Liver (tissue), 9 donors: ENCODE results near the gene MTF1. TPM values are rescaled to one million over a fixed set of nuclear protein-coding genes. Genes with fewer than 3 reads are reported as not detected.

Experiments used
- DNase-seq: peaks from one replicate; pipeline ENCODE4 v3.0.0-alpha.2; 2017; ENCODE audit warnings: low spot score
- H3K27ac ChIP-seq, 2 donors: one replicate each; pipeline ENCODE4 v1.7.0; 2013; ENCODE audit warnings: inconsistent platforms in 2 of 2, low read length in 2 of 2, control low read depth in 1 of 2, low read depth in 1 of 2, mild to moderate bottlenecking in 1 of 2
- H3K27me3 ChIP-seq, 4 donors: one replicate each; pipeline versions ENCODE4 v1.6.1 to v1.7.0; 2013; ENCODE audit warnings: low read length in 3 of 4, inconsistent platforms in 1 of 4, mild to moderate bottlenecking in 1 of 4, moderate library complexity in 1 of 4; ENCODE audit not compliant: control insufficient read depth in 4 of 4, insufficient read depth in 4 of 4
- H3K36me3 ChIP-seq, 4 donors: one replicate each; pipeline versions ENCODE4 v1.6.1 to v1.7.0; 2013; ENCODE audit warnings: low read length in 3 of 4, mild to moderate bottlenecking in 3 of 4, low read depth in 1 of 4, moderate library complexity in 1 of 4; ENCODE audit not compliant: control insufficient read depth in 4 of 4, insufficient read depth in 3 of 4
- H3K4me1 ChIP-seq, 4 donors: one replicate each; pipeline versions ENCODE4 v1.6.1 to v1.7.0; 2013; ENCODE audit warnings: low read length in 3 of 4, mild to moderate bottlenecking in 3 of 4, moderate library complexity in 1 of 4; ENCODE audit not compliant: control insufficient read depth in 4 of 4, insufficient read depth in 4 of 4
- H3K4me3 ChIP-seq, 3 donors: one replicate each; pipeline versions ENCODE4 v1.6.1 to v1.7.0; 2013; ENCODE audit warnings: low read length in 3 of 3, control low read depth in 1 of 3, low read depth in 1 of 3, mild to moderate bottlenecking in 1 of 3
- H3K9ac ChIP-seq, 2 donors: one replicate each; pipeline ENCODE4 v1.7.0; 2013; ENCODE audit warnings: low read length in 2 of 2, mild to moderate bottlenecking in 2 of 2, moderate library complexity in 2 of 2, control low read depth in 1 of 2, low read depth in 1 of 2
- H3K9me3 ChIP-seq, 4 donors: one replicate each; pipeline versions ENCODE4 v1.6.1 to v1.7.0; 2013; ENCODE audit warnings: low read length in 3 of 4; ENCODE audit not compliant: control insufficient read depth in 4 of 4
- ATF3 ChIP-seq: IDR thresholded peaks from 2 replicates; pipeline ENCODE4 v1.6.1; 2016; ENCODE audit warnings: antibody characterized with exemption
- FOXA1 ChIP-seq: IDR thresholded peaks from 2 replicates; pipeline ENCODE4 v1.6.1; 2016; ENCODE audit warnings: antibody characterized with exemption
- FOXA2 ChIP-seq: IDR thresholded peaks from 2 replicates; pipeline ENCODE4 v1.6.1; 2016; ENCODE audit warnings: antibody characterized with exemption
- GABPA ChIP-seq, 2 donors: IDR thresholded peaks in 1 of 2; conservative IDR thresholded peaks in 1 of 2; 2 replicates each; pipeline ENCODE4 v1.6.1; 2016; ENCODE audit warnings: antibody characterized with exemption in 2 of 2, mild to moderate bottlenecking in 1 of 2, moderate library complexity in 1 of 2
- HNF4A ChIP-seq, 2 donors: conservative IDR thresholded peaks; 2 replicates each; pipeline ENCODE4 v1.6.1; 2016; ENCODE audit warnings: antibody characterized with exemption in 2 of 2, mild to moderate bottlenecking in 2 of 2
- HNF4G ChIP-seq: IDR thresholded peaks from 2 replicates; pipeline ENCODE4 v1.6.1; 2016; ENCODE audit warnings: antibody characterized with exemption
- JUND ChIP-seq, 2 donors: IDR thresholded peaks; 2 replicates each; pipeline ENCODE4 v1.6.1; 2016; ENCODE audit warnings: antibody characterized with exemption in 2 of 2
- MAX ChIP-seq: IDR thresholded peaks from 2 replicates; pipeline ENCODE4 v1.6.1; 2016; ENCODE audit warnings: antibody characterized with exemption
- NR2F2 ChIP-seq: IDR thresholded peaks from 2 replicates; pipeline ENCODE4 v1.6.1; 2016; ENCODE audit warnings: antibody characterized with exemption
- RAD21 ChIP-seq, 2 donors: IDR thresholded peaks; 2 replicates each; pipeline ENCODE4 v1.6.1; 2016; ENCODE audit warnings: antibody characterized with exemption in 2 of 2, mild to moderate bottlenecking in 2 of 2
- REST ChIP-seq: IDR thresholded peaks from 2 replicates; pipeline ENCODE4 v1.6.1; 2016; ENCODE audit warnings: antibody characterized with exemption, mild to moderate bottlenecking
- RXRA ChIP-seq, 2 donors: IDR thresholded peaks; 2 replicates each; pipeline ENCODE4 v1.6.1; 2017 to 2018; ENCODE audit warnings: antibody characterized with exemption in 2 of 2, mild to moderate bottlenecking in 1 of 2
- SP1 ChIP-seq: IDR thresholded peaks from 2 replicates; pipeline ENCODE4 v1.6.1; 2018; ENCODE audit warnings: antibody characterized with exemption, mild to moderate bottlenecking
- TAF1 ChIP-seq: conservative IDR thresholded peaks from 2 replicates; pipeline ENCODE4 v1.6.1; 2016; ENCODE audit warnings: antibody characterized with exemption, mild to moderate bottlenecking
- YY1 ChIP-seq: IDR thresholded peaks from 2 replicates; pipeline ENCODE4 v1.6.1; 2016; ENCODE audit warnings: antibody characterized with exemption, mild to moderate bottlenecking
- ZBTB33 ChIP-seq: IDR thresholded peaks from 2 replicates; pipeline ENCODE4 v1.6.1; 2016; ENCODE audit warnings: antibody characterized with exemption
- WGBS: extraction: QIAGEN DNeasy Blood & Tissue Kit; methylation state at CpG from one replicate; pipeline ENCODE4 v1.1.7; 2013; 5-methylcytosine and 5-hydroxymethylcytosine counted together
- polyA plus RNA-seq, 2 donors: library from polyadenylated mRNA; stranded (reverse) in 1 of 2; unstranded in 1 of 2; fragments of 200-250 nt in 1 of 2; fragments of >200 nt in 1 of 2; fragmentation: Nextera tagmentation in 1 of 2; extraction: Ambion mirVana in 1 of 2; gene quantifications; one replicate each; pipeline versions ENCODE4 v1.2.1 to v1.2.3, GENCODE V29; 2013 to 2015
- total RNA-seq, 2 donors: library from RNA; depleted of rRNA; stranded (reverse); fragments of >200 nt; gene quantifications; one replicate each; pipeline ENCODE4 v1.2.3, GENCODE V29; 2014
- donor health status: healthy.
- donor health status: healthy.
- donor health status: healthy.
- donor health status: healthy.
- donor health status: healthy.

Gene MTF1
- total and polyA plus RNA-seq, 4 donors = 2.3 to 3.3 (median 3.0) TPM

GRCh38 chr1:37845786-37846185 is 13.6 kb downstream of the MTF1 start:
- Histone ChIP-seq H3K27me3 (no peaks in the 10 kb centered on the region), H3K9me3 (no peaks in the 10 kb centered on the region), H3K4me1 (peaks cover 0 to 21% (median 7%) of the 10 kb centered on the region in 4 donors), H3K27ac (no peak overlapping the region), H3K36me3 (peaks cover 0 to 4% (median under 1%) of the 10 kb centered on the region in 4 donors), H3K9ac (no peak overlapping the region), H3K4me3 (no peak overlapping the region)
- WGBS = 75% methylated on average over 3 of the region's 3 CpGs
- TF ChIP-seq ZBTB33 (no peak), HNF4G (no peak), NR2F2 (no peak), MAX (no peak), FOXA2 (no peak), FOXA1 (no peak), JUND (IDR thresholded peaks at IDR 0.05) (no peak), RXRA (IDR thresholded peaks at IDR 0.05) (no peak), HNF4A (conservative IDR thresholded peaks at IDR 0.05) (no peak), TAF1 (no peak)
- DNase-seq = no peak

GRCh38 chr1:37845049-37845646 is 14.2 kb downstream of the MTF1 start:
- no peak overlapping the region for H3K27ac ChIP-seq
- no peaks in the 10 kb centered on the region for H3K9me3 ChIP-seq
- no peak overlapping the region for H3K9ac ChIP-seq
- H3K27me3 ChIP-seq = no peaks in the 10 kb centered on the region
- peaks cover 0 to 17% (median 4%) of the 10 kb centered on the region in 4 donors for H3K4me1 ChIP-seq
- no peak overlapping the region for H3K4me3 ChIP-seq
- TF ChIP-seq HNF4G = no peak
- TF ChIP-seq FOXA2 = no peak
- TF ChIP-seq YY1 = no peak
- TF ChIP-seq SP1 = no peak
- no peak for TF ChIP-seq JUND (IDR thresholded peaks at IDR 0.05)
- no peak for TF ChIP-seq HNF4A (conservative IDR thresholded peaks at IDR 0.05)
- no peak for TF ChIP-seq ATF3
- TF ChIP-seq RAD21 (IDR thresholded peaks at IDR 0.05) = no peak
- TF ChIP-seq GABPA (IDR thresholded peaks at IDR 0.05 in 1 of 2, conservative IDR thresholded peaks at IDR 0.05 in 1 of 2) = no peak
- no peak for TF ChIP-seq MAX
- no peak for TF ChIP-seq REST
- TF ChIP-seq RXRA (IDR thresholded peaks at IDR 0.05) = no peak
- TF ChIP-seq TAF1 = no peak
- TF ChIP-seq ZBTB33 = no peak
- TF ChIP-seq NR2F2 = no peak
- DNase-seq = no peak
- peaks cover 0 to 4% (median 2%) of the 10 kb centered on the region in 4 donors for H3K36me3 ChIP-seq
- 75% methylated on average over 5 of the region's 5 CpGs for WGBS
